Caco-2 (cell line): ENCODE results near the gene BNIP1. TPM values are rescaled to one million over a fixed set of nuclear protein-coding genes. Genes with fewer than 3 reads are reported as not detected.

Experiments
- Bru-seq: library from RNA; stranded (reverse); fragments of 400-500 nt; gene quantifications from one replicate; lab custom pipeline; 2021; lab: Mats Ljungman, UMichigan
- BruChase-seq, 2 experiments: library from RNA; stranded (reverse); fragments of 400-500 nt; gene quantifications; one replicate each; lab custom pipeline; 2021; lab: Mats Ljungman, UMichigan
- BruUV-seq: library from RNA; stranded (reverse); fragments of 400-500 nt; replicated peaks from 2 replicates; lab custom pipeline; 2021; lab: Mats Ljungman, UMichigan
- CTCF ChIA-PET: fragments of 300-600 bp; sonication (Branson Sonifier 250); formaldehyde crosslinking; loops from one replicate; lab custom pipeline; 2022; ENCODE audit warnings: antibody characterized with exemption; lab: Charles Lee
- POLR2A ChIA-PET: fragments of 300-600 bp; sonication (Branson Sonifier 250); formaldehyde crosslinking; loops from one replicate; lab custom pipeline; 2022; ENCODE audit warnings: antibody characterized with exemption; lab: Charles Lee
- DNase-seq, 2 experiments: peaks; one replicate each; pipeline versions ENCODE4 v3.0.0 to v3.0.0-alpha.2; 2020 to 2022
- H3K27me3 ChIP-seq: replicated peaks from 2 replicates; pipeline ENCODE4 v1.6.0; 2011; ENCODE audit warnings: low read length; ENCODE audit not compliant: control insufficient read depth, insufficient read depth
- H3K36me3 ChIP-seq: 2 replicates; pipeline ENCODE4 v1.5.1; 2011; ENCODE audit warnings: low read length; ENCODE audit not compliant: control insufficient read depth, insufficient read depth
- H3K4me1 ChIP-seq: fragments of 250-450 bp; sonication (Bioruptor Pico); 2 replicates; pipeline ENCODE4 v1.5.1; 2020; ENCODE audit warnings: mild to moderate bottlenecking
- H3K4me3 ChIP-seq: 2 replicates; pipeline ENCODE4 v1.5.1; 2011; ENCODE audit warnings: low read depth, mild to moderate bottlenecking, control low read depth, low read length
- H3K9me3 ChIP-seq: fragments of 250-450 bp; sonication (Bioruptor Pico); 2 replicates; pipeline ENCODE4 v1.5.1; 2020; ENCODE audit warnings: mild to moderate bottlenecking, moderate library complexity
- H3K27ac Mint-ChIP-seq: one replicate; pipeline ENCODE4 v1.8.0; 2022; ENCODE audit warnings: mixed read lengths; ENCODE audit not compliant: unreplicated experiment
- H3K27me3 Mint-ChIP-seq: one replicate; pipeline ENCODE4 v1.8.0; 2022; ENCODE audit warnings: mixed read lengths; ENCODE audit not compliant: insufficient read depth, unreplicated experiment
- H3K36me3 Mint-ChIP-seq: one replicate; pipeline ENCODE4 v1.8.0; 2022; ENCODE audit warnings: mild to moderate bottlenecking, mixed read lengths; ENCODE audit not compliant: insufficient read depth, unreplicated experiment
- H3K4me1 Mint-ChIP-seq: one replicate; pipeline ENCODE4 v1.8.0; 2022; ENCODE audit warnings: low read depth, mixed read lengths; ENCODE audit not compliant: unreplicated experiment
- H3K4me3 Mint-ChIP-seq: one replicate; pipeline ENCODE4 v1.8.0; 2022; ENCODE audit warnings: mild to moderate bottlenecking, moderate library complexity, mixed read lengths; ENCODE audit not compliant: unreplicated experiment
- H3K9me3 Mint-ChIP-seq: one replicate; pipeline ENCODE4 v1.8.0; 2022; ENCODE audit warnings: mixed read lengths; ENCODE audit not compliant: unreplicated experiment
- intact Hi-C: fragments of 100-400 bp; cut with micrococcal nuclease; formaldehyde crosslinking; loops from one replicate; pipeline ENCODE4 v1.10.0; 2022; ENCODE audit not compliant: unreplicated experiment
- long read RNA-seq: library from polyadenylated mRNA; stranded (forward); transcript quantifications from one replicate; pipeline ENCODE4 v2.0.0, GENCODE V29; 2022
- total RNA-seq: library from RNA; stranded (reverse); gene quantifications from 2 replicates; pipeline ENCODE4 v1.2.3, GENCODE V29; 2022
- TF ChIP-seq, protein P1 (sequence below), 2 experiments: fragments of 200-600 bp in 1 of 2; IDR thresholded peaks; 1 replicate in 1 of 2; 2 replicates in 1 of 2; pipeline versions ENCODE4 v1.5.1 to v1.8.0; 2011 to 2022; ENCODE audit warnings: antibody characterized with exemption in 1 of 2, control low read depth in 1 of 2, inconsistent platforms in 1 of 2, low read depth in 1 of 2, low read length in 1 of 2, mild to moderate bottlenecking in 1 of 2, moderate library complexity in 1 of 2; ENCODE audit not compliant: insufficient read depth in 1 of 2, severe bottlenecking in 1 of 2, unreplicated experiment in 1 of 2

BNIP1 gene, protein sequence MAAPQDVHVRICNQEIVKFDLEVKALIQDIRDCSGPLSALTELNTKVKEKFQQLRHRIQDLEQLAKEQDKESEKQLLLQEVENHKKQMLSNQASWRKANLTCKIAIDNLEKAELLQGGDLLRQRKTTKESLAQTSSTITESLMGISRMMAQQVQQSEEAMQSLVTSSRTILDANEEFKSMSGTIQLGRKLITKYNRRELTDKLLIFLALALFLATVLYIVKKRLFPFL
- total RNA-seq: 13.9 and 15.3 TPM in 2 replicates
- percentile 64 among the genes with signal in this experiment for Bru-seq, nascent RNA
- BruChase-seq, experiment 1, labeled RNA remaining after a 2-hour chase: percentile 60 among the genes with signal in this experiment
- percentile 58 among the genes with signal in this experiment for BruChase-seq, experiment 2, labeled RNA remaining after a 6-hour chase
- long read RNA-seq, transcript BNIP1-202 (6 exons, 1,184 nt): major isoform, 17 of 49 reads
- long read RNA-seq, partial matches to known transcripts: 3 of 49 reads
- long read RNA-seq, other reads (novel, unspliced or antisense): 28 of 49 reads

DNA sequence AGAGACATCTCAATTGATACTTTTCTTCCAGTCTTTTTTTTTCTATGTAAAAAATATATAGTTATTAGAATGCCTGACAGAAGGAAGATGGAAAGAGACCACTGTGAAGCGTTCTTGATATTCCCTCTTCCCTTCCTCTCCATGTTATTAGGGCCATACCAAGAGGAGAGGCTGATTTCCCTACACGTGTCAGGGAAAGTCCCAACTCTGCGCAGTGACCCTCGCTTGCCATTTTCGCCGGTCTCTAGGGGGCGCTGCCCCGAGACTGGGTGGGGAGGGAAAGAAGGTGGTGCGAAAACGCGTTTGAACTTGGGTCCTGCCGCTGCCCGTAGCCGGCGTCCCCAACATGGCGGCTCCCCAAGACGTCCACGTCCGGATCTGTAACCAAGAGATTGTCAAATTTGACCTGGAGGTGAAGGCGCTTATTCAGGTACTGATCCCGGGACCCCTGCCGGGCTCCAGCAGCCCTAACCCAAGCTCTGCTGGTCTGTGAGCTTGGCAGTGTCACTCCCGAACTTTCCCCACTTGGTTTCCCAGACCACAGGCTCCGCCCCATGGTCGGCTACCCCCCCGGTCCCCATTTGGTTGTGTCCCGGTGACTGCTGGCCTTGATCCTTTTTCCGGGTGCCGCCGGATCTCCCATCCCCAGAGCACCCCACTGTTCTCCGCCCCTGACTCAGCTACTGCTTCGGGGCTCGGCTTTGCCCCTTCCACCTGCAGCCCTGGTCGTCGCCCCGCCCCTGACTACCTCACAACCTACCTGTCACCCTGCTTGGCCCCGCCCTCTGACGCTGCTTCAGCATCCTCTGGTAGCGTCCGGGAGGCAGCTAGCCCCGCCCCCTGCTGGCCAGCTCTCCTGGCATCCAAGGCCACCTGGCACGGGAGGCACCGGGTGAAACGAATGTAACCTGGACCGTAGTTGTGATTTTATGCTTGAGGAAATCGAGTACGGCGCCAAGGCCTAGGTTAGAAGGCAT lies at the start of gene BNIP1:
BNIP1 (plus strand) TSS at position 332 of the 977 bp plus-strand sequence; CDS start at position 347, 15 bp downstream.
- ChIA-PET CTCF (interaction anchor here (0.6 to 2.7 kb wide), 9 partner anchors 9 to 437 kb away, joined by 4 to 21 read pairs (median 6); partner anchors contain the start of genes ATP6V0E1 and RPL26L1), POLR2A (interaction anchor here (0.8 to 1.2 kb wide), 5 partner anchors 87 to 186 kb away, joined by 3 to 10 read pairs (median 3); partner anchors contain the start of gene ATP6V0E1)
- Histone ChIP-seq H3K27me3 (no peaks in the 10 kb centered on the region), H3K4me3 (peak within 1 kb of the TSS; percentile 86), H3K9me3 (no peaks in the 10 kb centered on the region), H3K36me3 (no peaks in the 10 kb centered on the region), H3K4me1 (peaks cover 3% of the 10 kb centered on the region; the same call in 1 of the 2 replicates)
- Mint-ChIP-seq H3K36me3 (peaks cover 24% of the 10 kb centered on the region), H3K27me3 (no peaks in the 10 kb centered on the region), H3K4me3 (peak within 1 kb of the TSS; percentile 100), H3K4me1 (peaks cover 7% of the 10 kb centered on the region), H3K27ac (peak within 1 kb of the TSS; percentile 100), H3K9me3 (no peaks in the 10 kb centered on the region)
- peak; percentile 97 to 99 for DNase-seq
- intact Hi-C loops: loop anchor here (1.0 kb wide), 3 partner anchors 87 to 166 kb away; no protein-coding TSS in a partner anchor
- TF ChIP-seq, protein P1, sequence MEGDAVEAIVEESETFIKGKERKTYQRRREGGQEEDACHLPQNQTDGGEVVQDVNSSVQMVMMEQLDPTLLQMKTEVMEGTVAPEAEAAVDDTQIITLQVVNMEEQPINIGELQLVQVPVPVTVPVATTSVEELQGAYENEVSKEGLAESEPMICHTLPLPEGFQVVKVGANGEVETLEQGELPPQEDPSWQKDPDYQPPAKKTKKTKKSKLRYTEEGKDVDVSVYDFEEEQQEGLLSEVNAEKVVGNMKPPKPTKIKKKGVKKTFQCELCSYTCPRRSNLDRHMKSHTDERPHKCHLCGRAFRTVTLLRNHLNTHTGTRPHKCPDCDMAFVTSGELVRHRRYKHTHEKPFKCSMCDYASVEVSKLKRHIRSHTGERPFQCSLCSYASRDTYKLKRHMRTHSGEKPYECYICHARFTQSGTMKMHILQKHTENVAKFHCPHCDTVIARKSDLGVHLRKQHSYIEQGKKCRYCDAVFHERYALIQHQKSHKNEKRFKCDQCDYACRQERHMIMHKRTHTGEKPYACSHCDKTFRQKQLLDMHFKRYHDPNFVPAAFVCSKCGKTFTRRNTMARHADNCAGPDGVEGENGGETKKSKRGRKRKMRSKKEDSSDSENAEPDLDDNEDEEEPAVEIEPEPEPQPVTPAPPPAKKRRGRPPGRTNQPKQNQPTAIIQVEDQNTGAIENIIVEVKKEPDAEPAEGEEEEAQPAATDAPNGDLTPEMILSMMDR (IDR thresholded peaks at IDR 0.05; ENCODE audit: insufficient read depth in 1 of 2, low read depth in 1 of 2, low read length in 1 of 2, severe bottlenecking in 1 of 2, unreplicated experiment in 1 of 2): peak; percentile 78 to 98
- BruUV-seq: TSS peak; percentile 51

DNA sequence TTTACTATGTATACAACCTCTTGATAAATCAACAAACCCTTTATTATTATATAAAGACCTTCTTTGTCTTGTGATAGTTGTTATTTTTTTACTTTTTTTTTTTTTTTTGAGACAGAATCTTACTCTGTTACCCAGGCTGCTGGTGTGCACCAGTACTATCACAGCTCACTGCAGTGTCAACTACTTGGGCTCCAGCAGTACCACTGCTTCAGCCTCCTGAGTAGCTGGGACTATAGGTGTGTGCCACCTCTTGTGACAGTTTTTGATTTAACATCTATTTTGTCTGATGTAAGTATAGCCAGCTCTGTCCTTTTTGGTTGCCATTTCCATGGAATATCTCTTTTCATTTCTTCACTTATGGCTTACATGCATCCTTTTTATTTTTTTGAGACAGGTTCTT lies 45.5 kb upstream of the BNIP1 start:
- Histone ChIP-seq H3K9me3 (peaks cover 10% of the 10 kb centered on the region), H3K4me3 (no peak overlapping the region), H3K27me3 (no peaks in the 10 kb centered on the region), H3K36me3 (no peaks in the 10 kb centered on the region), H3K4me1 (peaks cover 9% of the 10 kb centered on the region)
- no peak overlapping the region for H3K4me3 Mint-ChIP-seq
- no peaks in the 10 kb centered on the region for H3K27me3 Mint-ChIP-seq
- POLR2A ChIA-PET: no interaction called here
- H3K36me3 Mint-ChIP-seq: no peaks in the 10 kb centered on the region
- CTCF ChIA-PET: no interaction called here
- no peak for DNase-seq
- H3K27ac Mint-ChIP-seq: no peak overlapping the region
- no peaks in the 10 kb centered on the region for H3K9me3 Mint-ChIP-seq
- H3K4me1 Mint-ChIP-seq: peaks cover 16% of the 10 kb centered on the region
- intact Hi-C loops: no loop called here
- no TSS peak for BruUV-seq
- TF ChIP-seq, protein P1 (IDR thresholded peaks at IDR 0.05; ENCODE audit: insufficient read depth in 1 of 2, low read depth in 1 of 2, low read length in 1 of 2, severe bottlenecking in 1 of 2, unreplicated experiment in 1 of 2): no peak
